ENCODE measurements around the gene ADGRV1.

GRCh38 chr5:91070761-91071550, 512.4 kb downstream of the ADGRV1 start:
- TF ChIP-seq EZH2 (IDR thresholded peaks at IDR 0.05) (no peak), POLR2AphosphoS5 (IDR thresholded peaks at IDR 0.05; ENCODE audit: borderline replicate concordance, low read depth, low read length) (no peak)

Measured in SK-N-MC (cell line).